Measurements from ENCODE around the gene FXYD5. TPM values are rescaled to one million over a fixed set of nuclear protein-coding genes. Genes with fewer than 3 reads are reported as not detected.

The FXYD5 gene
- total RNA-seq, 8 experiments from 2014 or later = 7.1 to 201 (median 14.7) TPM

GRCh38 chr19:35159606-35160005 lies 5.1 kb downstream of the FXYD5 start:
- in situ Hi-C loops (cut with MboI; ENCODE audit: low pct_unique_long_range_greater_than_20kb in 2 of 9, low sequenced_read_pairs in 9 of 9, unreplicated experiment in 9 of 9) = loop anchor here in 1 of 9 experiments (25.0 kb wide), 1 partner anchor 103 kb away; the partner anchor contains the start of gene USF2
- 70 to 100% (median 91%) methylated on average over 1 to 5 of the region's 8 CpGs; no CpG with 5 or more reads in 4 of the 10 experiments for WGBS, 10 experiments
- no peak overlapping the region for H3K27ac ChIP-seq
- peaks cover 6 to 8% of the 10 kb centered on the region in 2 donors for H3K4me1 ChIP-seq (replicated peaks in 1 of 2)
- H3K4me3 ChIP-seq = no peak overlapping the region
- no peak for ATAC-seq (replicated peaks in 6 of 8)

- ATAC-seq (replicated peaks in 6 of 8) = no peak
- H3K4me3 ChIP-seq = no peak overlapping the region
- no peak overlapping the region for H3K27ac ChIP-seq
- no peaks in the 10 kb centered on the region for H3K4me1 ChIP-seq (replicated peaks in 1 of 2)
- in situ Hi-C loops (cut with MboI; ENCODE audit: low pct_unique_long_range_greater_than_20kb in 2 of 9, low sequenced_read_pairs in 9 of 9, unreplicated experiment in 9 of 9) = loop anchor here in 1 of 9 experiments (25.0 kb wide), 1 partner anchor 101 kb away; the partner anchor contains the start of gene USF2
- WGBS, 10 experiments = 60 to 100% (median 94%) methylated on average over 1 to 6 of the region's 9 CpGs; no CpG with 5 or more reads in 1 of the 10 experiments
These were observed 6.3 kb downstream of the FXYD5 start for GRCh38 chr19:35160629-35161433.

GRCh38 chr19:35161434-35161743 lies 6.9 kb downstream of the FXYD5 start:
- Histone ChIP-seq H3K27ac (no peak overlapping the region), H3K4me1 (replicated peaks in 1 of 2) (no peaks in the 10 kb centered on the region), H3K4me3 (no peak overlapping the region)
- in situ Hi-C loops (cut with MboI; ENCODE audit: low pct_unique_long_range_greater_than_20kb in 2 of 9, low sequenced_read_pairs in 9 of 9, unreplicated experiment in 9 of 9) = loop anchor here in 1 of 9 experiments (25.0 kb wide), 1 partner anchor 101 kb away; the partner anchor contains the start of gene USF2
- ATAC-seq (replicated peaks in 6 of 8) = no peak
- 90 to 100% (median 100%) methylated on average over 1 to 2 of the region's 2 CpGs; no CpG with 5 or more reads in 4 of the 10 experiments for WGBS, 10 experiments

GRCh38 chr19:35162471-35163326 lies 8.2 kb downstream of the FXYD5 start:
- in situ Hi-C loops (cut with MboI; ENCODE audit: low pct_unique_long_range_greater_than_20kb in 2 of 9, low sequenced_read_pairs in 9 of 9, unreplicated experiment in 9 of 9) = loop anchor here in 1 of 9 experiments (25.0 kb wide), 1 partner anchor 100 kb away; the partner anchor contains the start of gene USF2
- no peaks in the 10 kb centered on the region for H3K4me1 ChIP-seq (replicated peaks in 1 of 2)
- no peak overlapping the region for H3K4me3 ChIP-seq
- 10 to 100% (median 91%) methylated on average over 1 to 4 of the region's 6 CpGs; no CpG with 5 or more reads in 1 of the 10 experiments for WGBS, 10 experiments
- H3K27ac ChIP-seq = no peak overlapping the region
- ATAC-seq (replicated peaks in 6 of 8) = no peak

- Histone ChIP-seq H3K4me3 (no peak overlapping the region), H3K27ac (no peak overlapping the region), H3K4me1 (replicated peaks in 1 of 2) (peaks cover 0 to 6% of the 10 kb centered on the region in 2 donors)
- in situ Hi-C loops (cut with MboI; ENCODE audit: low pct_unique_long_range_greater_than_20kb in 2 of 9, low sequenced_read_pairs in 9 of 9, unreplicated experiment in 9 of 9) = loop anchor here in 1 of 9 experiments (25.0 kb wide), 1 partner anchor 98 kb away; the partner anchor contains the start of gene USF2
- ATAC-seq (replicated peaks in 6 of 8) = peak in 2 of 8 experiments; percentile 9 to 41
- WGBS, 10 experiments = 33 to 90% (median 80%) methylated on average over 1 to 2 of the region's 2 CpGs; no CpG with 5 or more reads in 5 of the 10 experiments
These were observed 9.9 kb downstream of the FXYD5 start for GRCh38 chr19:35164418-35164817.

- ATAC-seq (replicated peaks in 6 of 8) = peak in 3 of 8 experiments; percentile 7 to 52 (median 8)
- H3K4me3 ChIP-seq = no peak overlapping the region
- in situ Hi-C loops (cut with MboI; ENCODE audit: low pct_unique_long_range_greater_than_20kb in 2 of 9, low sequenced_read_pairs in 9 of 9, unreplicated experiment in 9 of 9) = loop anchor here in 1 of 9 experiments (25.0 kb wide), 1 partner anchor 97 kb away; the partner anchor contains the start of gene USF2
These were observed 10.9 kb downstream of the FXYD5 start for GRCh38 chr19:35165200-35166058.

GRCh38 chr19:35166100-35167063 lies 11.8 kb downstream of the FXYD5 start:
- ATAC-seq (replicated peaks in 6 of 8) = peak in 2 of 8 experiments; percentile 5 to 14
- 90 to 100% (median 100%) methylated on average over 1 to 5 of the region's 7 CpGs; no CpG with 5 or more reads in 4 of the 10 experiments for WGBS, 10 experiments
- in situ Hi-C loops (cut with MboI; ENCODE audit: low pct_unique_long_range_greater_than_20kb in 2 of 9, low sequenced_read_pairs in 9 of 9, unreplicated experiment in 9 of 9) = loop anchor here in 1 of 9 experiments (25.0 kb wide), 1 partner anchor 96 kb away; the partner anchor contains the start of gene USF2
- H3K4me1 ChIP-seq (replicated peaks in 1 of 2) = peaks cover 0 to 6% of the 10 kb centered on the region in 2 donors
- no peak overlapping the region for H3K4me3 ChIP-seq
- no peak overlapping the region for H3K27ac ChIP-seq

More at GRCh38 chr19:35165200-35166058, 10.9 kb downstream of the FXYD5 start:
- H3K27ac ChIP-seq = no peak overlapping the region
- 59 to 100% (median 77%) methylated on average over 1 to 5 of the region's 5 CpGs; no CpG with 5 or more reads in 2 of the 10 experiments for WGBS, 10 experiments
- H3K4me1 ChIP-seq (replicated peaks in 1 of 2) = peaks cover 0 to 6% of the 10 kb centered on the region in 2 donors

- Histone ChIP-seq H3K4me1 (replicated peaks in 1 of 2) (peaks cover 0 to 6% of the 10 kb centered on the region in 2 donors), H3K27ac (no peak overlapping the region), H3K4me3 (no peak overlapping the region)
- no peak for ATAC-seq (replicated peaks in 6 of 8)
- WGBS, 10 experiments = 79 to 100% (median 89%) methylated on average over 2 to 4 of the region's 5 CpGs; no CpG with 5 or more reads in 3 of the 10 experiments
- in situ Hi-C loops (cut with MboI; ENCODE audit: low pct_unique_long_range_greater_than_20kb in 2 of 9, low sequenced_read_pairs in 9 of 9, unreplicated experiment in 9 of 9) = loop anchor here in 1 of 9 experiments (25.0 kb wide), 1 partner anchor 95 kb away; the partner anchor contains the start of gene USF2
These were observed 12.9 kb downstream of the FXYD5 start for GRCh38 chr19:35167251-35168119.

GRCh38 chr19:35168196-35168595 lies 13.7 kb downstream of the FXYD5 start:
- peak in 1 of 8 experiments; percentile 12 for ATAC-seq (replicated peaks in 6 of 8)
- in situ Hi-C loops (cut with MboI; ENCODE audit: low pct_unique_long_range_greater_than_20kb in 2 of 9, low sequenced_read_pairs in 9 of 9, unreplicated experiment in 9 of 9) = loop anchor here in 1 of 9 experiments (25.0 kb wide), 1 partner anchor 94 kb away; the partner anchor contains the start of gene USF2
- Histone ChIP-seq H3K4me3 (no peak overlapping the region), H3K27ac (no peak overlapping the region), H3K4me1 (replicated peaks in 1 of 2) (peaks cover 0 to 6% of the 10 kb centered on the region in 2 donors)
- 43 to 100% (median 78%) methylated on average over 1 to 3 of the region's 3 CpGs; no CpG with 5 or more reads in 2 of the 10 experiments for WGBS, 10 experiments
